K562 (cell line): ENCODE measurements around the gene TEX101. TPM values are rescaled to one million over a fixed set of nuclear protein-coding genes. Genes with fewer than 3 reads are reported as not detected.

Experiments
- ATAC-seq: fragments of 200-7000 bp; cut with Tn5 transposase; 3 replicates; pipeline ENCODE4 v1.9.1; 2020; ENCODE audit warnings: moderate library complexity
- BruUV-seq: library from RNA; stranded (reverse); fragments of 400-500 nt; replicated peaks from 2 replicates; lab custom pipeline; 2021; lab: Mats Ljungman, UMichigan
- CTCF ChIA-PET: fragments of 300-600 bp; formaldehyde crosslinking; extraction: SDS; loops from one replicate; lab custom pipeline; 2021; ENCODE audit warnings: low intra/inter-chr PET ratio; lab: Yijun Ruan, JAX
- POLR2A ChIA-PET: fragments of 300-600, 350-650 bp; sonication (Branson Sonifier 250); formaldehyde crosslinking; extraction: SDS; loops from one replicate; lab custom pipeline; 2021; ENCODE audit warnings: antibody characterized with exemption, inconsistent platforms; lab: Yijun Ruan, JAX
- DNase-seq, 4 experiments: peaks; one replicate each; pipeline versions ENCODE4 v3.0.0 to v3.0.0-alpha.2; 2011 to 2018; ENCODE audit warnings: low spot score in 3 of 4, mixed read lengths in 3 of 4; ENCODE audit errors: extremely low read depth in 1 of 4
- FAIRE-seq: peaks from 2 replicates; lab custom pipeline; 2011; peaks lifted over from hg19 to GRCh38; lab: Jason Lieb, UNC
- H2AFZ ChIP-seq: 2 replicates; pipeline ENCODE4 v1.6.0; 2011; ENCODE audit warnings: low read depth, low read length, control low read depth, inconsistent platforms
- H3K27ac ChIP-seq: fragments of 200-600 bp; 3 replicates; pipeline ENCODE4 v1.8.0; 2011; ENCODE audit warnings: low read depth, mild to moderate bottlenecking, control low read depth, inconsistent platforms, low read length, moderate library complexity, mixed read lengths; ENCODE audit errors: extremely low read depth
- H3K27me3 ChIP-seq, 2 experiments: fragments of 300-600 bp in 1 of 2; 2 replicates in 1 of 2; 3 replicates in 1 of 2; pipeline versions ENCODE4 v1.6.0 to v1.8.0; 2011; ENCODE audit warnings: inconsistent platforms in 2 of 2, low read length in 2 of 2, mild to moderate bottlenecking in 1 of 2, mixed read lengths in 1 of 2, moderate library complexity in 1 of 2; ENCODE audit not compliant: control insufficient read depth in 2 of 2, insufficient read depth in 2 of 2
- H3K36me3 ChIP-seq: fragments of 300-600 bp; 3 replicates; pipeline ENCODE4 v1.8.0; 2011; ENCODE audit warnings: mild to moderate bottlenecking, low read length, inconsistent platforms; ENCODE audit not compliant: control insufficient read depth, insufficient read depth
- H3K4me1 ChIP-seq, 2 experiments: fragments of 200-600 bp in 1 of 2; replicated peaks in 1 of 2; 2 replicates in 1 of 2; 3 replicates in 1 of 2; pipeline versions ENCODE4 v1.5.1 to v1.8.0; 2011; ENCODE audit warnings: inconsistent platforms in 2 of 2, low read length in 2 of 2, mild to moderate bottlenecking in 1 of 2, mixed read lengths in 1 of 2, moderate library complexity in 1 of 2; ENCODE audit not compliant: control insufficient read depth in 2 of 2, insufficient read depth in 2 of 2
- H3K4me2 ChIP-seq: 2 replicates; pipeline ENCODE4 v1.6.1; 2011; ENCODE audit warnings: low read length, control low read depth, inconsistent platforms, mixed read lengths; ENCODE audit not compliant: insufficient read depth
- H3K4me3 ChIP-seq: fragments of 200-600 bp; sonication (generic), shearing (Covaris generic); 2 replicates; pipeline ENCODE4 v1.5.1; 2016; ENCODE audit warnings: control low read depth, inconsistent platforms
- H3K79me2 ChIP-seq: fragments of 200-600 bp; 3 replicates; pipeline ENCODE4 v1.8.0; 2011; ENCODE audit warnings: low read length, inconsistent platforms; ENCODE audit not compliant: control insufficient read depth, insufficient read depth
- H3K9ac ChIP-seq, 2 experiments: 2 replicates each; pipeline versions ENCODE4 v1.6.0 to v1.6.1; 2011; ENCODE audit warnings: low read depth in 2 of 2, low read length in 2 of 2, control low read depth in 1 of 2, inconsistent platforms in 1 of 2, mild to moderate bottlenecking in 1 of 2, mixed read lengths in 1 of 2; ENCODE audit not compliant: insufficient read depth in 1 of 2
- H3K9me1 ChIP-seq: one replicate; pipeline ENCODE4 v1.6.0; 2011; ENCODE audit warnings: inconsistent platforms, mild to moderate bottlenecking, low read length, moderate library complexity; ENCODE audit not compliant: control insufficient read depth, insufficient read depth
- H3K9me3 ChIP-seq: replicated peaks from 2 replicates; pipeline ENCODE4 v1.5.1; 2011; ENCODE audit warnings: low read depth, low read length, inconsistent platforms; ENCODE audit not compliant: control insufficient read depth, insufficient read depth
- H4K20me1 ChIP-seq: replicated peaks from 2 replicates; pipeline ENCODE4 v1.6.1; 2011; ENCODE audit warnings: low read length, inconsistent platforms, mixed read lengths; ENCODE audit not compliant: control insufficient read depth, insufficient read depth
- CEBPG ChIP-seq, 3 experiments: fragments of 200-800 bp in 1 of 3; sonication (Bioruptor generic) in 1 of 3; sonication (generic) in 1 of 3; formaldehyde crosslinking in 1 of 3; IDR thresholded peaks in 2 of 3; conservative IDR thresholded peaks in 1 of 3; 2 replicates each; pipeline versions ENCODE4 v1.6.1 to v1.8.0; 2016 to 2022; ENCODE audit warnings: missing compliant biosample characterization in 2 of 3, missing genetic modification characterization in 2 of 3, mild to moderate bottlenecking in 1 of 3, missing genetic modification reagents in 1 of 3
- ETV1 ChIP-seq: fragments of 450-650 bp; conservative IDR thresholded peaks from 2 replicates; pipeline ENCODE4 v1.6.1; 2016; ENCODE audit warnings: missing genetic modification characterization, control low read depth, low read depth, missing compliant biosample characterization
- HIVEP1 ChIP-seq: fragments of 250-450 bp; sonication (Bioruptor Pico); IDR thresholded peaks from 2 replicates; pipeline ENCODE4 v1.4.0; 2020; ENCODE audit warnings: mild to moderate bottlenecking
- HNRNPUL1 ChIP-seq: fragments of 200-400 bp; formaldehyde crosslinking; IDR thresholded peaks from 2 replicates; pipeline ENCODE4 v1.6.1; 2017; ENCODE audit warnings: low read length
- KLF1 ChIP-seq: fragments of 450-650 bp; IDR thresholded peaks from 2 replicates; pipeline ENCODE4 v1.6.1; 2016; ENCODE audit warnings: missing genetic modification characterization, missing compliant biosample characterization
- MECOM ChIP-seq: fragments of 250-450 bp; sonication (Bioruptor Pico); IDR thresholded peaks from 2 replicates; pipeline ENCODE4 v1.8.0; 2022; ENCODE audit warnings: inconsistent platforms
- ZNF12 ChIP-seq: sonication (generic); formaldehyde crosslinking; IDR thresholded peaks from 2 replicates; pipeline ENCODE4 v1.4.0; 2020; ENCODE audit warnings: mild to moderate bottlenecking, missing genetic modification reagents
- WGBS: fragments of 100-300 bp; shearing (Covaris generic); methylation state at CpG from one replicate; pipeline ENCODE4 v1.1.6; 2016; ENCODE audit warnings: low coverage, mixed read lengths; ENCODE audit not compliant: insufficient coverage; ENCODE audit errors: missing lambda C conversion rate; 5-methylcytosine and 5-hydroxymethylcytosine counted together
- in situ Hi-C: fragments of 300-500 bp; cut with MboI; formaldehyde crosslinking; loops from 4 replicates; pipeline ENCODE4 v1.15.0; 2018; ENCODE audit warnings: inconsistent platforms, mixed read lengths
- intact Hi-C: fragments of 100-400 bp; cut with micrococcal nuclease; formaldehyde crosslinking; loops from 2 replicates; pipeline ENCODE4 v1.14.2; 2022
- polyA plus RNA-seq, 8 experiments: library from polyadenylated mRNA; depleted of rRNA in 4 of 8; stranded (reverse) in 5 of 8; unstranded in 3 of 8; fragments of >200 nt; fragmentation: Nextera tagmentation in 2 of 8; fragmentation: Illumina TruSeq in 1 of 8; extraction: Ambion mirVana in 2 of 8; extraction: Trizol in 1 of 8; gene quantifications; 2 replicates each; pipeline versions ENCODE4 v1.2.1 to v1.2.3, GENCODE V29; 2011 to 2014; ENCODE audit warnings: inconsistent platforms in 1 of 8, missing spikeins in 1 of 8
- total RNA-seq, 7 experiments: library from RNA; depleted of rRNA in 6 of 7; stranded (reverse); fragments of >200 nt in 6 of 7; fragmentation: Illumina TruSeq in 2 of 7; extraction: Trizol in 2 of 7; gene quantifications; 2 replicates each; pipeline versions ENCODE4 v1.2.1 to v1.2.3, GENCODE V29; 2011 to 2021; ENCODE audit warnings: low replicate concordance in 1 of 7
- TF ChIP-seq, protein P1 (sequence below): sonication (generic); formaldehyde crosslinking; IDR thresholded peaks from 2 replicates; pipeline ENCODE4 v1.8.0; 2022; ENCODE audit warnings: missing genetic modification reagents, mild to moderate bottlenecking, moderate library complexity, borderline replicate concordance
- TF ChIP-seq, protein P2 (sequence below), 2 experiments: fragments of 450-650 bp in 1 of 2; sonication (generic) in 1 of 2; formaldehyde crosslinking; conservative IDR thresholded peaks; 2 replicates each; pipeline versions ENCODE4 v1.4.0 to v1.8.1; 2020 to 2022; ENCODE audit warnings: mild to moderate bottlenecking in 1 of 2, missing genetic modification reagents in 1 of 2

TEX101 gene
- total and polyA plus RNA-seq, 9 of the 15 experiments (the other 6 are each of a cell fraction or from before 2014, with no cell fraction given), result 0.10 to 0.36 (median 0.14) TPM; not detected in 6

DNA sequence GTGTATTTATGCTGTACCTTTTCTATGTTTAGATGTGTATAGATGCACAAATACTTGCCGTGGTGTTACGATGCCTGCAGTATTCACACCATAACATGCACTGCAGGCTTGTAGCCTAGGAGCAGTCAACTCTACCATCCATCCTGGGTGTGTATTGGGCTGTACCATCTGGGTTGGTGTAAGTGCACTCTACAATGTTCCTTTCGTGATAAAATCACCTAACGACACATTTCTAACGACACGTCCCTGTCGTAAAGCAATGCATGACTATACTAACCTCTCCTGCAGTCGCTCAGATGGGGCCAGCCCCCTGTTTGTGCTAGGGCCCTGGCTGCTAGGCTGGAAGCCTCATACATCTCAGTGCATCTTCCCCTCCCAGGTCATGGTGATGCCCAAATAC lies 42.8 kb upstream of the TEX101 start:
- H3K4me3 ChIP-seq, result no peak overlapping the region
- no peaks in the 10 kb centered on the region for H3K9me3 ChIP-seq
- no peaks in the 10 kb centered on the region for H3K79me2 ChIP-seq
- 1% methylated on average over 8 of the region's 8 CpGs for WGBS
- no peaks in the 10 kb centered on the region for H3K9me1 ChIP-seq
- no peak overlapping the region for H2AFZ ChIP-seq
- ATAC-seq (no peak), FAIRE-seq (no peak), DNase-seq (no peak)
- POLR2A ChIA-PET, result interaction anchor here (0.7 kb wide), 1 partner anchor 1632 kb away, joined by 3 read pairs; no protein-coding TSS in a partner anchor
- TF ChIP-seq, protein P1, sequence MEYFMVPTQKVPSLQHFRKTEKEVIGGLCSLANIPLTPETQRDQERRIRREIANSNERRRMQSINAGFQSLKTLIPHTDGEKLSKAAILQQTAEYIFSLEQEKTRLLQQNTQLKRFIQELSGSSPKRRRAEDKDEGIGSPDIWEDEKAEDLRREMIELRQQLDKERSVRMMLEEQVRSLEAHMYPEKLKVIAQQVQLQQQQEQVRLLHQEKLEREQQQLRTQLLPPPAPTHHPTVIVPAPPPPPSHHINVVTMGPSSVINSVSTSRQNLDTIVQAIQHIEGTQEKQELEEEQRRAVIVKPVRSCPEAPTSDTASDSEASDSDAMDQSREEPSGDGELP (CRISPR knock-in tag), result no peak
- TF ChIP-seq ZNF12 (CRISPR knock-in tag) (no peak), HNRNPUL1 (no peak), KLF1 (tag) (no peak), CEBPG (CRISPR knock-in tag; IDR thresholded peaks at IDR 0.05) (no peak), CEBPG (tag; conservative IDR thresholded peaks at IDR 0.05 in 1 of 2, IDR thresholded peaks at IDR 0.05 in 1 of 2) (no peak), HIVEP1 (CRISPR knock-in tag) (no peak), MECOM (CRISPR knock-in tag) (no peak), ETV1 (no peak)
- TF ChIP-seq, protein P2, sequence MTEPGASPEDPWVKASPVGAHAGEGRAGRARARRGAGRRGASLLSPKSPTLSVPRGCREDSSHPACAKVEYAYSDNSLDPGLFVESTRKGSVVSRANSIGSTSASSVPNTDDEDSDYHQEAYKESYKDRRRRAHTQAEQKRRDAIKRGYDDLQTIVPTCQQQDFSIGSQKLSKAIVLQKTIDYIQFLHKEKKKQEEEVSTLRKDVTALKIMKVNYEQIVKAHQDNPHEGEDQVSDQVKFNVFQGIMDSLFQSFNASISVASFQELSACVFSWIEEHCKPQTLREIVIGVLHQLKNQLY (CRISPR knock-in tag; conservative IDR thresholded peaks at IDR 0.05), result no peak
- peaks cover 0 to 8% of the 10 kb centered on the region in 2 experiments; a peak in 1 of 5 replicates for H3K27me3 ChIP-seq
- intact Hi-C loops, result no loop called here
- H3K36me3 ChIP-seq, result no peaks in the 10 kb centered on the region
- no peak overlapping the region for H3K27ac ChIP-seq
- CTCF ChIA-PET, result no interaction called here
- no TSS peak for BruUV-seq
- in situ Hi-C loops, result no loop called here
- H3K4me1 ChIP-seq, result no peaks in the 10 kb centered on the region
- no peak overlapping the region for H3K4me2 ChIP-seq
- H3K9ac ChIP-seq, result no peak overlapping the region
- H4K20me1 ChIP-seq, result no peaks in the 10 kb centered on the region
